Osteoblast (primary cell): ENCODE measurements around the gene SSTR1. TPM values are rescaled to one million over a fixed set of nuclear protein-coding genes. Genes with fewer than 3 reads are reported as not detected.

Experiments used
- DNase-seq: peaks from one replicate; pipeline ENCODE4 v3.0.0; 2011; ENCODE audit warnings: low spot score, mixed read lengths; ENCODE audit not compliant: insufficient read length; ENCODE audit errors: missing footprints
- H2AFZ ChIP-seq: 2 replicates; pipeline ENCODE4 v1.6.0; 2011; ENCODE audit warnings: mild to moderate bottlenecking, low read length
- H3K27ac ChIP-seq: 2 replicates; pipeline ENCODE4 v1.5.1; 2011; ENCODE audit warnings: mild to moderate bottlenecking, low read depth, low read length, moderate library complexity
- H3K27me3 ChIP-seq: 2 replicates; pipeline ENCODE4 v1.6.0; 2012; ENCODE audit warnings: mild to moderate bottlenecking, control low read depth, inconsistent platforms, low read length, moderate library complexity; ENCODE audit not compliant: insufficient read depth
- H3K36me3 ChIP-seq: 2 replicates; pipeline ENCODE4 v1.5.1; 2011; ENCODE audit warnings: mild to moderate bottlenecking, low read length, control low read depth, moderate library complexity; ENCODE audit not compliant: insufficient read depth
- H3K4me1 ChIP-seq: 2 replicates; pipeline ENCODE4 v1.5.1; 2011; ENCODE audit warnings: mild to moderate bottlenecking, low read length, control low read depth, moderate library complexity; ENCODE audit not compliant: insufficient read depth
- H3K4me2 ChIP-seq: 2 replicates; pipeline ENCODE4 v1.6.0; 2011; ENCODE audit warnings: mild to moderate bottlenecking, low read length; ENCODE audit not compliant: insufficient read depth
- H3K4me3 ChIP-seq: fragments of 200-600 bp; sonication (generic); 3 replicates; pipeline ENCODE4 v1.5.1; 2012; ENCODE audit warnings: mild to moderate bottlenecking, low read length, inconsistent platforms; ENCODE audit not compliant: insufficient read depth
- H3K79me2 ChIP-seq: 2 replicates; pipeline ENCODE4 v1.6.0; 2012; ENCODE audit warnings: mild to moderate bottlenecking, low read length, control low read depth, inconsistent platforms; ENCODE audit not compliant: insufficient read depth
- H3K9me3 ChIP-seq: 2 replicates; pipeline ENCODE4 v1.5.1; 2011; ENCODE audit warnings: low read depth, low read length, control low read depth
- H4K20me1 ChIP-seq: 2 replicates; pipeline ENCODE4 v1.6.0; 2012; ENCODE audit warnings: mild to moderate bottlenecking, low read length, control low read depth; ENCODE audit not compliant: insufficient read depth
- total RNA-seq: library from RNA; depleted of rRNA; stranded (reverse); fragments of >200 nt; gene quantifications from 2 replicates; pipeline ENCODE4 v1.2.3, GENCODE V29; 2012
- TF ChIP-seq, protein P1 (sequence below): IDR thresholded peaks from 2 replicates; pipeline ENCODE4 v1.5.1; 2011; ENCODE audit warnings: mild to moderate bottlenecking, low read depth, low read length, moderate library complexity; ENCODE audit errors: extremely low read depth

The SSTR1 gene
- total RNA-seq, 1 donor: under 0.01 TPM

DNA sequence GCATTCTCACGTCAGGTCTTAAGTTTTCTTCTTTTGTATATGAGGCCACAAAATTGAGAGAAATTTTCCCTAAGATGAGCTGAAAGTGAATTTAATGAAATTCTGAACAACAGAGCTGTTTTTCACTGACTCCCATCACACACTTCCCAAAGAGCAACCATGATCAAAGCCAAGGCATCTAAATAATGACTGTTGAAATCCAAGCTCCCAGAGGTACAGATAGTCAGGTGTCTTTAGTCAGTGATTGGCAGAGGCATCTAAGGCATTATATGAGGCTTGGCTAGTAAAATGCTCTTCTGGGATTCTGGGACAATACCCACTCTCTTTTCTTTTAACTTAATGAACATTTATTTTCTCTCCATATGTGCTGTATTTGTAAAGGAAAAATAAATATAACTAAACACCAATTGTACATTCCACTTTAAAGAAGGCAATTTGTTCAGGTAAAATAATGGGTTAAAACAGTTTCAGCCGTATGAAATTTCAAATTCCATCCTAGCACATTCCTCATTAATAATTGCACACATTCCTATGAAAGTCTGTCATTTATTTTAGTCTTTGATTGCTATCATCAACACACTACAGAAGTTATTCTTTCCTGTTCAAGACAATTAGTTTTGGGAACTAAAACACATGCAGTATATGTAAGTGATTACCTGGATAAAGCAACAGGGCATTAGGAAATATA is 871 bp upstream of the SSTR1 start:
- TF ChIP-seq, protein P1, sequence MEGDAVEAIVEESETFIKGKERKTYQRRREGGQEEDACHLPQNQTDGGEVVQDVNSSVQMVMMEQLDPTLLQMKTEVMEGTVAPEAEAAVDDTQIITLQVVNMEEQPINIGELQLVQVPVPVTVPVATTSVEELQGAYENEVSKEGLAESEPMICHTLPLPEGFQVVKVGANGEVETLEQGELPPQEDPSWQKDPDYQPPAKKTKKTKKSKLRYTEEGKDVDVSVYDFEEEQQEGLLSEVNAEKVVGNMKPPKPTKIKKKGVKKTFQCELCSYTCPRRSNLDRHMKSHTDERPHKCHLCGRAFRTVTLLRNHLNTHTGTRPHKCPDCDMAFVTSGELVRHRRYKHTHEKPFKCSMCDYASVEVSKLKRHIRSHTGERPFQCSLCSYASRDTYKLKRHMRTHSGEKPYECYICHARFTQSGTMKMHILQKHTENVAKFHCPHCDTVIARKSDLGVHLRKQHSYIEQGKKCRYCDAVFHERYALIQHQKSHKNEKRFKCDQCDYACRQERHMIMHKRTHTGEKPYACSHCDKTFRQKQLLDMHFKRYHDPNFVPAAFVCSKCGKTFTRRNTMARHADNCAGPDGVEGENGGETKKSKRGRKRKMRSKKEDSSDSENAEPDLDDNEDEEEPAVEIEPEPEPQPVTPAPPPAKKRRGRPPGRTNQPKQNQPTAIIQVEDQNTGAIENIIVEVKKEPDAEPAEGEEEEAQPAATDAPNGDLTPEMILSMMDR: no peak
- no peak overlapping the region for H2AFZ ChIP-seq
- H4K20me1 ChIP-seq: no peaks in the 10 kb centered on the region
- no peak overlapping the region for H3K4me3 ChIP-seq
- DNase-seq: no peak
- H3K4me1 ChIP-seq: no peaks in the 10 kb centered on the region
- H3K27ac ChIP-seq: no peak overlapping the region
- H3K4me2 ChIP-seq: no peak overlapping the region
- no peaks in the 10 kb centered on the region for H3K36me3 ChIP-seq
- H3K27me3 ChIP-seq: no peaks in the 10 kb centered on the region
- H3K79me2 ChIP-seq: no peaks in the 10 kb centered on the region
- H3K9me3 ChIP-seq: no peaks in the 10 kb centered on the region

DNA sequence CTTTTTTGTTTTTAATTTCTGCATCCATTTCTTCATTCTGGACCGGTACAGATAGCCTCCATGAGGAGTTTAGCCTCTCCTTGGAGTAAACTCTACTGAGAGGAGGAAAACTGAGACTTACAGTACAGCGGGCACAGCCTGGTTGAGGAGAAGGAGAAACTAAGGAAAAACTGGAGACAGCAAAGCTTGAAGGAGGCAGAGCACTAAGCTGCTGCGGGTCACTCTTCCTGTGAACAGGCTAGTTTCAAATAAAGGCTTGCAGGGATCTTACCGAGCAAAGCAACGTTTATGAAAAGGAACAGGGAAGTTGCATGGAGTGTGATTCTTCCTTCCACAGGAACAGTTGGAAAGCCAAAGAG is 348 bp upstream of the SSTR1 start:
- H2AFZ ChIP-seq: no peak overlapping the region
- DNase-seq: no peak
- H3K79me2 ChIP-seq: no peaks in the 10 kb centered on the region
- no peaks in the 10 kb centered on the region for H3K9me3 ChIP-seq
- no peaks in the 10 kb centered on the region for H3K4me1 ChIP-seq
- H3K27ac ChIP-seq: no peak overlapping the region
- no peaks in the 10 kb centered on the region for H4K20me1 ChIP-seq
- no peak overlapping the region for H3K4me3 ChIP-seq
- H3K27me3 ChIP-seq: no peaks in the 10 kb centered on the region
- no peaks in the 10 kb centered on the region for H3K36me3 ChIP-seq
- TF ChIP-seq, protein P1: no peak
- H3K4me2 ChIP-seq: peak overlapping the region; percentile 48

DNA sequence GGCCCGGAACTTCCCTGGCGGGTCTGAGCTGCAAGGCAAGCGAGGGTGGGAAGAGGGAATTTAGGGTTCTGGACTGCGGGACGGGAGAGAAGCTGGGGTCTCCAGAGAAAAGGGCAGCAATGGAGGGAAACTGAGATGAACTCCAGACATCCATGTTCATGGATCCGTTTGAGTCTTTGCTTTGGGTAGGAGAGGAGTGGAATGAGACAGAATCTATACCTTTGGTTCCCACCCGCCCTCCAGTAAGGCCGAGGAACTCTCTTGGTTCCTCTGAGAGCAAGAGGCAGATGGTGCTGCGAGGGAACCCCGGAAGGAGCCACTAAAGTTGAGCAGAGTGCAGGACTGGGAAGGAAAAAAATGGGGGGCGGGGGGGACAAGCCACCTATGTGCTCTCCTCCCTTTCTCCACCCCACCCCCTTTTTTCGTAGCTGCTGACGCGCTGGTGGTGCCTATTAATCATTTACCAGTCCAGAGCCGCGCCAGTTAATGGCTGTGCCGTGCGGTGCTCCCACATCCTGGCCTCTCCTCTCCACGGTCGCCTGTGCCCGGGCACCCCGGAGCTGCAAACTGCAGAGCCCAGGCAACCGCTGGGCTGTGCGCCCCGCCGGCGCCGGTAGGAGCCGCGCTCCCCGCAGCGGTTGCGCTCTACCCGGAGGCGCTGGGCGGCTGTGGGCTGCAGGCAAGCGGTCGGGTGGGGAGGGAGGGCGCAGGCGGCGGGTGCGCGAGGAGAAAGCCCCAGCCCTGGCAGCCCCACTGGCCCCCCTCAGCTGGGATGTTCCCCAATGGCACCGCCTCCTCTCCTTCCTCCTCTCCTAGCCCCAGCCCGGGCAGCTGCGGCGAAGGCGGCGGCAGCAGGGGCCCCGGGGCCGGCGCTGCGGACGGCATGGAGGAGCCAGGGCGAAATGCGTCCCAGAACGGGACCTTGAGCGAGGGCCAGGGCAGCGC is 1.2 kb downstream of the SSTR1 start:
- Histone ChIP-seq H3K79me2 (no peaks in the 10 kb centered on the region), H3K4me2 (peak overlapping the region; percentile 48), H3K27ac (no peak overlapping the region), H3K9me3 (no peaks in the 10 kb centered on the region), H3K4me3 (peak overlapping the region; percentile 13), H2AFZ (no peak overlapping the region), H3K36me3 (no peaks in the 10 kb centered on the region), H4K20me1 (no peaks in the 10 kb centered on the region), H3K4me1 (no peaks in the 10 kb centered on the region), H3K27me3 (no peaks in the 10 kb centered on the region)
- DNase-seq: peak; percentile 75
- TF ChIP-seq, protein P1: no peak
